Measurements from ENCODE around the gene LTBP2.

GRCh38 chr14:74583689-74584434, 28.2 kb downstream of the LTBP2 start:
- TF ChIP-seq CTCF (IDR thresholded peaks at IDR 0.05) (no peak), POLR2A (IDR thresholded peaks at IDR 0.05) (no peak)

Measured in testis (tissue), 2 donors.